Measurements from ENCODE around the gene EPHB2.

DNA sequence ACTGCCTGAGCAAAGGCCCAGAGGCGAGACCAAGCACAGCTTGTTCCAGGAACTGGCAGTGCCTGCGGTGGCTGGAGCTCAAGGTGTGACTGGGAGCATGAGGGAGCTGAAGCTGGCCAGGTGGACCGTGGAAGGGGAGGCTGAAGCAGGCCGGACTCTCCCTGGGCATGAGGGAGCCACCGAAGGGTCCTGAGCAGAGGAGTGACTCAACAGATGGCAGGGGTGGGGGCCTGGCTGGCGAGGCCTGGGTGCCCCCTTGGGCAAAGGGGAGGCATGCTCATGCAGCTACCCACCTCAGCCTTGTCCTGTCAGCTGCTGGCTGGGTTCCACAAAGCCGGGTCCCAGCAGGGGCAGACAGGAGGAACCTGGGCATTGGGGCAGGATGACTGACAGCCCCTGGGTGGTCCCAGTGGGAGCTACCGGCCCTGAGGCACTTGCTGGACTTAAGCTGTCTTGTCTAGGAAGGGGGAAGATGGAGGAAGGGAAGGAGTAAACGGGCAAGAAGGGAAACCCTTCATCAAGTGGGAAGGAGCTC is 143.1 kb downstream of the EPHB2 start:
- TF ChIP-seq POLR2AphosphoS5 (IDR thresholded peaks at IDR 0.05; ENCODE audit: borderline replicate concordance, low read depth, low read length) (no peak), EZH2 (IDR thresholded peaks at IDR 0.05) (no peak), FOXP2 (optimal IDR thresholded peaks at IDR 0.05; ENCODE audit: control extremely low read depth, extremely low read length, insufficient read depth) (no peak)

Measured in SK-N-MC (cell line).